DMS153 treated with DMSO at 0.1 percent for 48 hours (cell line): ENCODE results near the gene FYB2.
A peak's percentile ranks its signal among the peaks of the same experiment; 100 is the strongest.
"Not testable (repeated sequence)": the region's sequence is repeated elsewhere in the genome, so short reads cannot be mapped to it uniquely, and the experiment has no call there.

Source experiments
- DNase-seq: peaks from one replicate; lab custom pipeline; 2025; ENCODE audit not compliant: unreplicated experiment; lab: John Stamatoyannopoulos, UW

FYB2 gene

DNA sequence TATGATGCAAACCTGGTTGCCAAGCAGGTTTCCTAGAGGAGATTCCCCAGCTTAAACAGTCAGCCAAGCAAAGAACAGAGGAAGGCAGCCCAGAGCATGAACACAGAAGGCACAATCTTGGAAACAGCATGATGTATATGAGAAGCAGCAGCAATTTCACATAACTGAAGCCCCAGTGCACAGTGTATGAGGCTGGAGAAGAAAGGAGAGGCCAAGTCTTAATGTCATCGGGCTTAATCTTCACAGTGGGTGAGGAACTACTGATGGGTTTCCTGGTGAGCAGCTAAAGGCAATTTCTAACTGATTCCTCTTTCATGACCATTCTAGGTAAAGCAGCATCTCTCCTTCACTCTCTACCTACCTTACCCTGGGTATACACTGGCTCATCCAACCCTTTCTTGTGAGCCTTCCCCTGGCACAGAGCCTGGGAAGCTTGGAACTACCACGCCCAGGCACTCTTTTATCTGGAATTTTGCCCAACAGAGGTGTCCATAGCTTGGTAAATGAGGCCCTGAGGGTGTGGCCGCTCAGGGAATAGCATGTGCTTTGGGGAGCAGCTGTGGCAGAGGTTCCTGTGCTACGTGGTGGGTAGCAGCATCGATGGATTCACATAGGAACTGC lies 22.0 kb downstream of the FYB2 start:
- DNase-seq: peak; percentile 65

DNA sequence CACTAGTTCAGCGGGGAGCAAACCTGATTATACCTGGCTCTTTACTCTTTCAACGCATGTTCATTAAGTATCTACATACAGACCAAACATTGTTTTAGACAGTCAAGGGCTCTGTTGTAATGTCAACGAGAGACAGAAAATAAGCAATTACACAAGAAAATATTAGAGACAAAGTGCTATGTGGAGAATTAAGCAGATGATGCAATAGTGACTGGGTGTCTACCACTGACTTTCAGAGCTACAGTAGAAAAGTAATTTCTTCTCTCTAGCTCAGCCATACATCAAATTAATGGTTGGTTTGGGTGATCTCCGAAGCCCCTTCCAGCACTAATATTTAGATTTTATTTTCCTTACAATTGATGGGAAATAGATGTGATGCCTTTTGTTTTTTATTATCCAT lies 23.3 kb downstream of the FYB2 start:
- no peak for DNase-seq

DNA sequence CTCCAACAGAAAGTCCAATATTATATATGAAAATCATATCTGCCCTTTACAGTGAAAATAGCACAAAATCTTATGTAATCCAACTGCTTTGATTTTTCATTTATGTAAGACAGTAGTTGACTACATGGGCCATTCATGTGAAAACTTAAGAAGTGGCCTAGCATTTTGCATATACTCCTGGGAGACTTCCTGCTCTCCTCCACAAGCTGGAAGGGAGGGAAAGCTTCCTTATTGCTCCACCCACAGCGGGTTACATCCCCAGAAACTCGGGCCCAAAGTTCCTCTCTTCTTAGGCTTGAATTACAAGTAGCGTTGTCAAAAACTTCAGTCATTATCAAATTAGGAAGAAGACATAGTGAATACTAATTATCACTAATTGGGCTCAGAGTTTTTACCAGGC lies 29.2 kb downstream of the FYB2 start:
- no peak for DNase-seq

DNA sequence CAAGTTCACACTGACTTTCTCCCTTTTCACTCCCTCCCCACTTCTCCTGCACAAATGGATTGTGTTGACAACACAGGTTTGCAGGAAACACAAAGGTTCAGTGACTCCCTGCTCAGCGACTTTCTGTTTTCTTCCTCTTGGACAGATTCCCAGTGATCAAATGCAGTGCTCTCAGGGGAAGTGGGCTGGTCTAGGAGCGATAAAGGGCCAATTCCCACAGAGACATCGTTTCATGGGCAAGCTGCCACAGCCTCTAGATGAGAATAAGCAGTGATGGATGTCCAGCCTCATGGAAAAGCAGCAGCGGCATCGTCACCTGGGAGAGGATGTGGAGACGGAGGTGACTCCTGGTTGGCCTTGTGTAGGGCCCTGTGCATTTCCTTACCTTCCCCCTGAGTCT lies 30.6 kb downstream of the FYB2 start:
- peak; percentile 89 for DNase-seq

DNA sequence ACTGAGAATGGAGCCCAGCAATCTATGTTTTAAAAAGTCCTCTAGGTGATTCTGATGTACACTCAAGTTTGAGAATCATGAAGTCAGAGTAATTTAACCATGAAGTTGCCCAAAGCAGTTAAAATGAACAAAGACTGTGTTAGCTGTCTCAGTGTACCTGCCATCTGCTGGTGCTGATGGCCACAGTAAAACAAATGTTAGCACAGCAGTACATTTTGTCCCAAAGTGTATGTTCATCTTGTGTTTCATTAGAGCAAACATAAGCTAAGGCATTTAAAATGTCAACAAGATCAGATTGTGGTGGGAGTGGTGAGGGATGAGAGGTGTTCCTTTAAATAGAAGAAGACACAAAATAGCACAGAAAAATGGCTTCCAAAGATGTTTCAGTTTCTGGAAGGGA lies 31.1 kb downstream of the FYB2 start:
- DNase-seq: peak; percentile 60

DNA sequence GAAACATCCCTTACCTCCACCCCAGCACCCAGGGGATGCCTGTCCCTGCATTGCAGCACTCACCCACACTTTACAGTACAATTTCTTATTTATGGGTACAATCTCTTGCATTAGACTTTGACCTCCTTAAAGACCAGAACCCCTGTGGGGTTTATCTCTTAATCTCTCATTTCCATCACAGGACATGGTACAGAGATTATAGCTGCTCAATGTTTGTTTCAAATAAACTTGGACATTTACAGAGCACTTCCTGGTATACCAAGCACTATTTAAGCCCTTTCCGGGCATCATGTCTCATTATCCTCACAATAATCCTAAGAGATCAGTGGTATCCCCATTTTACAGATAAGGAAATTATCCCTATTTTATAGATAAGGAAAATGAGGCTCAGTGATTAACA lies 31.9 kb downstream of the FYB2 start:
- no peak for DNase-seq

DNA sequence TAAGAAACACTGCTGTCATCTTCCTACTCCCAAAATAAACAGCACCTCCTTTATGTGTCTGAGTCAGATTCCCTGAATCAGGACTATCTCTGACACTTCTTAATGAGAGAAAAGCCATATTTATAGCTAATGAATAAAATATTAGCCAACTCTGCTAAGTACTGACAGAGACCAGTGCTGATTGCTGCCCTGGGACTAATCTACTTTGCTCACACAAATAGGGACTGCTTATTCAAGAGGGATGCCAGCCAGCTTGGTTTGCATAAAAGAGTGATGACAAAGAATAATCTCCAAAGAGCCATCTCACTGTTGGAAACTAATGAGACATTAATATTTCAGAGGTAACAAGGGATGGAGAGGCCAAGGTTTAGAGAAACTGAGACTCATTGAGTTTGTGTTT lies 36.4 kb downstream of the FYB2 start:
- no peak for DNase-seq

- peak; percentile 41 for DNase-seq
Measured at GRCh38 chr1:56780826-56781225, 38.4 kb downstream of the FYB2 start.

- no peak for DNase-seq
Measured at GRCh38 chr1:56780128-56780750, 39.0 kb downstream of the FYB2 start.

GRCh38 chr1:56777972-56778371 lies 41.2 kb downstream of the FYB2 start:
- no peak for DNase-seq

GRCh38 chr1:56774732-56775131 lies 44.5 kb downstream of the FYB2 start:
- DNase-seq: not testable (repeated sequence)

- DNase-seq: no peak
Measured at GRCh38 chr1:56774067-56774609, 45.1 kb downstream of the FYB2 start.

DNA sequence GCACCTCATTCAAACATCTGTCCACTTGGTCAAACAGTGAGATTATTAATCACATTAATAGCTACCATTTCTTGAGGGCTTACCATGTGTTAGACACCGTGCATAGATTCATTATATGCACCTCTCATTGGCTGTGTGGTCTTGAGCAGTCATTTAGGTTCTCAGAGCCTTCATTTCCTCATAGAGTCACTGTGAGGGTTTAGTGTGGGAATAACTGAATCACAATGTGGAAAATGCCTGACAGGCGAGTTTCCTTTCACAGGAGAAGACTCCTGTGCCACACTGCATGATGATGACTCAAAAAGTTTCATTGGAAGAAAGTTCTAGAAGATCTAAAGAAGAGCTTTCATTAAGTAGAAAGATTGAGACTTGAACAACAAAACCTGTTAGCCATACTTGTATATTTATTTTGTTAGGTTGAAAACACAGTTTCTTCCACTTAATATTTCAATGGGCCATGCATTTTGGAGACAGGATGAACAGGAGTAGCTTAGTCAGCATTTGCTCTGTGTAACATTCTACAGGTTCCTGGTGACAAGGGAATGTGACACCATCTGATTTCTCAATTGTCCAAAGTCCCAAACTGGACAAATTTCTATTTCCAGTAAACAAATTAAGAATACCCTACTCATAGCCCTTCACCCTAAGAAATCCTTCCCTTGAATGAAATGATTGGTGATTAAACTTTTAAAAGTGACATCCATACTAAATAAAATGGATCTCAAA lies 45.7 kb downstream of the FYB2 start:
- DNase-seq: no peak

DNA sequence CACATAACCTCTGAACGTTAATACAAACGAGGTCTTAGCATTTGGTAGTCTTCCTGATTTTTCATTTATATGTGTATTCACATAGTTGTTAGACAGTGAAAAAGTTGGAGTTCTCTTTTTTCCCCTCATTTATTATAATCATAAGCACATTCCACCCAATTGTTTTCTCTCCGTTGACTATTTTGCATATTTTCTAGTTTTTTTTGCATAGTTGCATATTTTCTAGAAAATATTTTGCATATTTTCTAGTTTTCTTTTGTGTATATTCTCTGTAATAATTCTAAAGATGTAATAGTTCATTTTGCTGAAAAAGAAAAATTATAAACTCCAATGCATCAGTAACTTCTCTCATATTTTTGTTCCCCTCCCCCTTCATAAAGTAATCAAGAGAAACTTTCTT lies 47.5 kb downstream of the FYB2 start:
- no peak for DNase-seq

GRCh38 chr1:56758794-56759193 lies 60.4 kb downstream of the FYB2 start:
- no peak for DNase-seq

- DNase-seq: peak; percentile 74
Measured at GRCh38 chr1:56758135-56758534, 61.1 kb downstream of the FYB2 start.

GRCh38 chr1:56755911-56756310 lies 63.3 kb downstream of the FYB2 start:
- no peak for DNase-seq

- peak; percentile 36 for DNase-seq
Measured at GRCh38 chr1:56754708-56755479, 64.3 kb downstream of the FYB2 start.

DNA sequence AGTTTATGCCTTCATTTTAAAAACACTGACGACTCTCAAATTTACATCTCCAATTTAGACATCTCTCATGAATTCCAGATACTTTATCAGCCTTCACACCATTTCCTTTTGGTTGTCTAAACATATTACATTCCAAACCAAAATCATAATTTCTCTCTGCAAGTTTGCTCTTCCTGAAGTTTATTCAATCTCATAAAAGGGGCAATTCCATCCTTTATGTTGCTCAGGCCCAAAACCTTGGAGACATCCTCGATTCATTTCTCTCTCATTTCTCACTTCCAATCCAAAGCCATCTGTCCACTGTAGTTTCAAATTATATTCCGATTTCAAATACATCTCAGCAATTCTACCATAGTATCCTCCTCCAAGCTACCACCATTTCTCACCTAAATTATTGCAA lies 74.0 kb downstream of the FYB2 start:
- no peak for DNase-seq

- no peak for DNase-seq
Measured at GRCh38 chr1:56728964-56729363, 90.2 kb downstream of the FYB2 start.

- no peak for DNase-seq
Measured at GRCh38 chr1:56726706-56727105, 92.5 kb downstream of the FYB2 start.
